Ectodermal cell (in vitro differentiated cells): Measurements from ENCODE around the gene PLEKHG1.

Experiments
- H3K27ac ChIP-seq: 2 replicates; pipeline ENCODE4 v1.7.0; 2013; ENCODE audit warnings: mild to moderate bottlenecking, low read depth, low read length; ENCODE audit not compliant: insufficient read depth, poor library complexity, severe bottlenecking
- H3K27me3 ChIP-seq: 2 replicates; pipeline ENCODE4 v1.7.0; 2013; ENCODE audit warnings: mild to moderate bottlenecking, low read length; ENCODE audit not compliant: insufficient read depth, control insufficient read depth, poor library complexity, severe bottlenecking
- H3K36me3 ChIP-seq: one replicate; pipeline ENCODE4 v1.7.0; 2013; ENCODE audit warnings: low read length; ENCODE audit not compliant: control insufficient read depth, insufficient read depth
- H3K4me1 ChIP-seq: one replicate; pipeline ENCODE4 v1.7.0; 2013; ENCODE audit warnings: low read length; ENCODE audit not compliant: control insufficient read depth, insufficient read depth
- H3K4me3 ChIP-seq: 2 replicates; pipeline ENCODE4 v1.7.0; 2013; ENCODE audit warnings: low read depth, low read length, control low read depth; ENCODE audit not compliant: insufficient read depth
- H3K9me3 ChIP-seq: 2 replicates; pipeline ENCODE4 v1.7.0; 2013; ENCODE audit warnings: mild to moderate bottlenecking, low read length, moderate library complexity; ENCODE audit not compliant: control insufficient read depth
- WGBS, 2 experiments: methylation state at CpG; one replicate each; pipeline ENCODE4 v1.1.7; 2013; ENCODE audit warnings: missing lambda C conversion rate in 2 of 2; 5-methylcytosine and 5-hydroxymethylcytosine counted together

Gene PLEKHG1

GRCh38 chr6:150635906-150636514, 36.3 kb downstream of the PLEKHG1 start:
- Histone ChIP-seq H3K36me3 (no peaks in the 10 kb centered on the region), H3K27ac (no peak overlapping the region), H3K9me3 (no peaks in the 10 kb centered on the region), H3K4me1 (no peaks in the 10 kb centered on the region), H3K27me3 (no peaks in the 10 kb centered on the region), H3K4me3 (no peak overlapping the region)
- WGBS, 2 experiments, result 95% methylated on average over 3 of the region's 3 CpGs

- no peak overlapping the region for H3K4me3 ChIP-seq
- no peaks in the 10 kb centered on the region for H3K36me3 ChIP-seq
- no peaks in the 10 kb centered on the region for H3K4me1 ChIP-seq
- H3K27ac ChIP-seq, result no peak overlapping the region
- no peaks in the 10 kb centered on the region for H3K9me3 ChIP-seq
- H3K27me3 ChIP-seq, result no peaks in the 10 kb centered on the region
- 93 to 97% methylated on average over 1 of the region's 1 CpG for WGBS, 2 experiments
Measured at GRCh38 chr6:150636808-150637207, 37.1 kb downstream of the PLEKHG1 start.

- WGBS, 2 experiments, result no CpG with 5 or more reads among the region's 1 CpG
- no peak overlapping the region for H3K4me3 ChIP-seq
- H3K36me3 ChIP-seq, result no peaks in the 10 kb centered on the region
- H3K9me3 ChIP-seq, result no peaks in the 10 kb centered on the region
- no peaks in the 10 kb centered on the region for H3K27me3 ChIP-seq
- H3K27ac ChIP-seq, result no peak overlapping the region
- H3K4me1 ChIP-seq, result no peaks in the 10 kb centered on the region
Measured at GRCh38 chr6:150637266-150637665, 37.6 kb downstream of the PLEKHG1 start.

- Histone ChIP-seq H3K9me3 (no peaks in the 10 kb centered on the region), H3K4me1 (no peaks in the 10 kb centered on the region), H3K27me3 (no peaks in the 10 kb centered on the region), H3K4me3 (no peak overlapping the region), H3K27ac (no peak overlapping the region), H3K36me3 (no peaks in the 10 kb centered on the region)
- 87 to 98% methylated on average over 1 of the region's 1 CpG for WGBS, 2 experiments
Measured at GRCh38 chr6:150638267-150638666, 38.6 kb downstream of the PLEKHG1 start.

- H3K9me3 ChIP-seq, result no peaks in the 10 kb centered on the region
- no peaks in the 10 kb centered on the region for H3K36me3 ChIP-seq
- no CpG with 5 or more reads among the region's 1 CpG for WGBS, 2 experiments
Measured at GRCh38 chr6:150638765-150639164, 39.1 kb downstream of the PLEKHG1 start.

GRCh38 chr6:150639823-150640331, 40.2 kb downstream of the PLEKHG1 start:
- WGBS, 2 experiments, result 94 to 95% methylated on average over 9 of the region's 9 CpGs
- Histone ChIP-seq H3K27ac (no peak overlapping the region), H3K36me3 (no peaks in the 10 kb centered on the region), H3K4me1 (no peaks in the 10 kb centered on the region), H3K4me3 (no peak overlapping the region), H3K27me3 (no peaks in the 10 kb centered on the region), H3K9me3 (no peaks in the 10 kb centered on the region)

More at GRCh38 chr6:150638765-150639164, 39.1 kb downstream of the PLEKHG1 start:
- Histone ChIP-seq H3K27ac (no peak overlapping the region), H3K4me1 (no peaks in the 10 kb centered on the region), H3K27me3 (no peaks in the 10 kb centered on the region), H3K4me3 (no peak overlapping the region)

- Histone ChIP-seq H3K4me1 (no peaks in the 10 kb centered on the region), H3K36me3 (no peaks in the 10 kb centered on the region), H3K9me3 (no peaks in the 10 kb centered on the region), H3K27me3 (no peaks in the 10 kb centered on the region), H3K27ac (no peak overlapping the region), H3K4me3 (no peak overlapping the region)
- WGBS, 2 experiments, result 90 to 92% methylated on average over 6 to 7 of the region's 7 CpGs
Measured at GRCh38 chr6:150640556-150641209, 41.0 kb downstream of the PLEKHG1 start.

GRCh38 chr6:150641398-150642139, 41.9 kb downstream of the PLEKHG1 start:
- no peaks in the 10 kb centered on the region for H3K9me3 ChIP-seq
- H3K4me3 ChIP-seq, result no peak overlapping the region
- no peak overlapping the region for H3K27ac ChIP-seq
- 83 to 90% methylated on average over 4 to 5 of the region's 6 CpGs for WGBS, 2 experiments
- H3K36me3 ChIP-seq, result no peaks in the 10 kb centered on the region
- no peaks in the 10 kb centered on the region for H3K4me1 ChIP-seq
- no peaks in the 10 kb centered on the region for H3K27me3 ChIP-seq

- no peak overlapping the region for H3K27ac ChIP-seq
- H3K4me1 ChIP-seq, result no peaks in the 10 kb centered on the region
- H3K4me3 ChIP-seq, result no peak overlapping the region
- 94 to 100% methylated on average over 2 of the region's 2 CpGs for WGBS, 2 experiments
- no peaks in the 10 kb centered on the region for H3K27me3 ChIP-seq
- no peaks in the 10 kb centered on the region for H3K9me3 ChIP-seq
- no peaks in the 10 kb centered on the region for H3K36me3 ChIP-seq
Measured at GRCh38 chr6:150646228-150646627, 46.5 kb downstream of the PLEKHG1 start.

GRCh38 chr6:150647051-150647450, 47.4 kb downstream of the PLEKHG1 start:
- H3K36me3 ChIP-seq, result no peaks in the 10 kb centered on the region
- WGBS, 2 experiments, result 60 to 68% methylated on average over 1 to 2 of the region's 3 CpGs
- no peaks in the 10 kb centered on the region for H3K4me1 ChIP-seq
- H3K4me3 ChIP-seq, result no peak overlapping the region
- H3K9me3 ChIP-seq, result no peaks in the 10 kb centered on the region
- no peaks in the 10 kb centered on the region for H3K27me3 ChIP-seq
- no peak overlapping the region for H3K27ac ChIP-seq
